ENCODE data around the gene LRBA. TPM values are rescaled to one million over a fixed set of nuclear protein-coding genes. Genes with fewer than 3 reads are reported as not detected.

Gene LRBA
- total RNA-seq, 4 donors from 2014 or later = 8.5 to 18.0 (median 11.9) TPM

DNA sequence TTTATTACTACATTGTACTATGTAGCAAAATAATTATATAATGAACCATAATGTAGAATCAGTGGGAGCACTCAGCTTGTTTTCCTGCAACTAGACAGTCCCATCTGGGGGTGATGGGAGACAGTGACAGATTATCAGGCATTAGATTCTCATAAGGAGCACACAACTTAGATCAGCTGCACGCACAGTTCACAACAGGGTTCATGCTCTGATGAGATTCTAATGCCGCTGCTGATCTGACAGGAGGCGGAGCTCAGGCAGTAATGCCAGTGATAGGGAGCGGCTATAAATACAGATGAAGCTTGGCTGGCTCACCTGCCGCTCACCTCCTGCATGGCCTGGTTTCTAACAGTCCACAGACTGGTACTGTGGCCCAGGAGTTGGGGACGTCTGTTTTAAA, 233.9 kb downstream of the LRBA start:
- Histone ChIP-seq H3K27ac (no peak overlapping the region), H3K4me3 (no peak overlapping the region), H3K4me1 (peaks cover 0 to 9% of the 10 kb centered on the region in 2 donors), H3K27me3 (no peaks in the 10 kb centered on the region), H3K9me3 (no peaks in the 10 kb centered on the region), H3K36me3 (no peaks in the 10 kb centered on the region)
- in situ Hi-C loops (cut with MboI; ENCODE audit: low sequenced_read_pairs in 4 of 4) = no loop called here
- no peak for TF ChIP-seq POLR2A (IDR thresholded peaks at IDR 0.05)
- TF ChIP-seq, protein P1, sequence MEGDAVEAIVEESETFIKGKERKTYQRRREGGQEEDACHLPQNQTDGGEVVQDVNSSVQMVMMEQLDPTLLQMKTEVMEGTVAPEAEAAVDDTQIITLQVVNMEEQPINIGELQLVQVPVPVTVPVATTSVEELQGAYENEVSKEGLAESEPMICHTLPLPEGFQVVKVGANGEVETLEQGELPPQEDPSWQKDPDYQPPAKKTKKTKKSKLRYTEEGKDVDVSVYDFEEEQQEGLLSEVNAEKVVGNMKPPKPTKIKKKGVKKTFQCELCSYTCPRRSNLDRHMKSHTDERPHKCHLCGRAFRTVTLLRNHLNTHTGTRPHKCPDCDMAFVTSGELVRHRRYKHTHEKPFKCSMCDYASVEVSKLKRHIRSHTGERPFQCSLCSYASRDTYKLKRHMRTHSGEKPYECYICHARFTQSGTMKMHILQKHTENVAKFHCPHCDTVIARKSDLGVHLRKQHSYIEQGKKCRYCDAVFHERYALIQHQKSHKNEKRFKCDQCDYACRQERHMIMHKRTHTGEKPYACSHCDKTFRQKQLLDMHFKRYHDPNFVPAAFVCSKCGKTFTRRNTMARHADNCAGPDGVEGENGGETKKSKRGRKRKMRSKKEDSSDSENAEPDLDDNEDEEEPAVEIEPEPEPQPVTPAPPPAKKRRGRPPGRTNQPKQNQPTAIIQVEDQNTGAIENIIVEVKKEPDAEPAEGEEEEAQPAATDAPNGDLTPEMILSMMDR (IDR thresholded peaks at IDR 0.05 in 4 of 5, conservative IDR thresholded peaks at IDR 0.05 in 1 of 5) = no peak
- no peak for ATAC-seq
- intact Hi-C loops (cut with DNase I; ENCODE audit: low total_unique reads) = no loop called here
- DNase-seq = no peak

DNA sequence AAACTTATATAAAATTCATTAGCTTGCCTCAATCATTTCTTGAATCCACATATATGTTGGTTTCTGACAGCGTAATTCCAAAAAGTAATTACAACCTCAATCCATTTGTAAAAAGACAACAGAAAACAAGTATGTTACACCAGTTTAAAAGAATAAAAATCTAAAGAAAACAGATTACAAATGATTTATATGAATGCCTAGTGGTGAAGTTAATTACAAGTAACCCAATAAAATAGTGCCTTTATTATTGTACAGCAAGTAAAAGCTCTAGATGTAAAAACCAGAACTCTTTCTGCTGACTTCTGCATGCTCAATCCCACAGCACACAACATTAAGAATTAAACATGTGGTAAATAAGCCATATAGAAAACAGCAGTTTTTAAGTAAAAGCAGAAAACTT, 235.4 kb downstream of the LRBA start:
- Histone ChIP-seq H3K27ac (no peak overlapping the region), H3K4me1 (peaks cover 0 to 9% of the 10 kb centered on the region in 2 donors), H3K4me3 (no peak overlapping the region), H3K27me3 (no peaks in the 10 kb centered on the region), H3K36me3 (no peaks in the 10 kb centered on the region), H3K9me3 (no peaks in the 10 kb centered on the region)
- ATAC-seq (no peak), DNase-seq (no peak)
- intact Hi-C loops (cut with DNase I; ENCODE audit: low total_unique reads) (no loop called here), in situ Hi-C loops (cut with MboI; ENCODE audit: low sequenced_read_pairs in 4 of 4) (no loop called here)
- TF ChIP-seq POLR2A (IDR thresholded peaks at IDR 0.05) = no peak
- TF ChIP-seq, protein P1 (IDR thresholded peaks at IDR 0.05 in 4 of 5, conservative IDR thresholded peaks at IDR 0.05 in 1 of 5) = no peak

DNA sequence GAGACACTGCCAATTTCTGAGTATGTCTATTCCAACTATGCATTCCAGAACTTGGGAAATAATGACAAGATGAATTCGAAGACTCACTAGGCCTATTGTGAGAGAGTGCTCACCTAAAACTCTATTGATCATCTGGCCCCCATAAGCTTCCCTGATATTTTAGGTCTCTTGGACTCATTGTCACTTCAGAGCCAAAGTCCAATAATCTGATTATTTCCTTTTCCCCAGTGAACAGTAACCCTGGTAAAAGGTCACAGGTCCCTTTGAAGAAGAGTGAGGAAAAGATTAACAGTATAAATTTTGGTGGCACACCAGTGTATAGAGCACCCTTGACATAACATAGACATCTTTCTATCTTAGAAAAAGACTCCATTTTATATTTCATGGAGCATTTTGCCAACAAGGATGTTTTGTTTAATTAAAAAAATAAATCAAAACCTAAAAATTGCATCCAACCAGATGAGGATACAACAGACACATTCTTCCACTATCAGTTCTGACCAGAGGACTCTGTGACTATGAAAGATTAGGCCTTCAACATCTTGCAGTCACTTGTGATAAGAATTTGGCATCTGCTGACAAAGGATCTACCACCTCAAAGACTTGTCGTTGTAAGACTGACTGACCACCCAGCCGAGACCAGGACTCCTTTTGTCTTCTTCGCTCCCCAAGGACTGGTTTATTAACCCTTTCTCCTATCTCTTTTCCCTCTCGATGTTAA, 241.2 kb downstream of the LRBA start:
- no peaks in the 10 kb centered on the region for H3K9me3 ChIP-seq
- no peaks in the 10 kb centered on the region for H3K27me3 ChIP-seq
- no peaks in the 10 kb centered on the region for H3K36me3 ChIP-seq
- H3K27ac ChIP-seq = no peak overlapping the region
- H3K4me3 ChIP-seq = no peak overlapping the region
- TF ChIP-seq, protein P1 (IDR thresholded peaks at IDR 0.05 in 4 of 5, conservative IDR thresholded peaks at IDR 0.05 in 1 of 5) = no peak
- TF ChIP-seq POLR2A (IDR thresholded peaks at IDR 0.05) = no peak
- in situ Hi-C loops (cut with MboI; ENCODE audit: low sequenced_read_pairs in 4 of 4) = no loop called here
- ATAC-seq = no peak
- no peak for DNase-seq
- no peaks in the 10 kb centered on the region for H3K4me1 ChIP-seq
- intact Hi-C loops (cut with DNase I; ENCODE audit: low total_unique reads) = no loop called here

DNA sequence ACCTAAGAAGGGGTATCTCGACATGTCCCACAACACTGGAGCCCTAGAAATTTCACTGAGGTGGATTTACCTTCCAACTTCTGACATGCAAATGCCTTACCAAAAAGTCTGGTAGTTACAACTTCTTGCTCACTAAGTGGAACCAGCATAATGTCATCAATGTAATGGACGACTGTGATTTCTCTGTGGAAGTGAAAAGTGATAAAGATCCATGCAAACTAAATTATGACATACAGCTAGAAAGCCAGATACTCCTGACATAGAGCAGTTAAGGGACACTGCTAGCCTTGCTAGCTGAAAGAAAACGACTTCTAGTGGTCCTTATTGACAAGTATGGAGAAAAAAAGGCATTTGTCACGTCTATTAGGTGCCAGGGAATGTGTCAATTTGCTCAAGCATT, 242.1 kb downstream of the LRBA start:
- Histone ChIP-seq H3K27ac (no peak overlapping the region), H3K27me3 (no peaks in the 10 kb centered on the region), H3K36me3 (no peaks in the 10 kb centered on the region), H3K9me3 (no peaks in the 10 kb centered on the region), H3K4me3 (no peak overlapping the region), H3K4me1 (no peaks in the 10 kb centered on the region)
- DNase-seq (no peak), ATAC-seq (no peak)
- in situ Hi-C loops (cut with MboI; ENCODE audit: low sequenced_read_pairs in 4 of 4) (no loop called here), intact Hi-C loops (cut with DNase I; ENCODE audit: low total_unique reads) (no loop called here)
- TF ChIP-seq POLR2A (IDR thresholded peaks at IDR 0.05) = no peak
- TF ChIP-seq, protein P1 (IDR thresholded peaks at IDR 0.05 in 4 of 5, conservative IDR thresholded peaks at IDR 0.05 in 1 of 5) = no peak

DNA sequence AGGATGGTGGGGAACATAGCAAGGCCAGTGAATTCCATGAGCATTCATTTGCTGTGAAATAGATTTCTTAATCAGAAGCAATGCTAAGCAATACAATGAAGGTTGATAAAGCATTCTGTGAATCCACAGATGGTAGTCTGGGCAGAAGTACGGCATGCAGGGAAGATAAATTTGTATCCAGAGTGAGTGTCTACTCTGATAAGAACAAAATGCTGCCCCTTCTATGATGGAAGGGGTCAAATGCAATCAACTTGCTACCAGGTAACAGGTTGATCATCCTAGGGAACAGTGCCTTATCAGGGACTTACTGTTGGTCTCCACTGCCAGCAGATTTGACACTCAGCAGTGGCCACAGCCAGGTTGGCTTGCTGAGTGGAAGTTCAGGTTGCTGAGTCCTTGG, 243.7 kb downstream of the LRBA start:
- Histone ChIP-seq H3K4me3 (no peak overlapping the region), H3K4me1 (no peaks in the 10 kb centered on the region), H3K9me3 (no peaks in the 10 kb centered on the region), H3K36me3 (no peaks in the 10 kb centered on the region), H3K27ac (no peak overlapping the region), H3K27me3 (no peaks in the 10 kb centered on the region)
- no peak for TF ChIP-seq POLR2A (IDR thresholded peaks at IDR 0.05)
- TF ChIP-seq, protein P1 (IDR thresholded peaks at IDR 0.05 in 4 of 5, conservative IDR thresholded peaks at IDR 0.05 in 1 of 5) = no peak
- DNase-seq (no peak), ATAC-seq (no peak)
- intact Hi-C loops (cut with DNase I; ENCODE audit: low total_unique reads) = no loop called here
- in situ Hi-C loops (cut with MboI; ENCODE audit: low sequenced_read_pairs in 4 of 4) = no loop called here

Measured in gastrocnemius medialis (tissue), 4 donors.